SK-N-SH treated with all-trans-retinoic acid at 6 μM for 48 hours (cell line): ENCODE measurements around the gene CNNM3.

Experiments used
- ATAC-seq: fragments of 200-7000 bp; cut with Tn5 transposase; 3 replicates; pipeline ENCODE4 v1.9.1; 2020; ENCODE audit warnings: mild to moderate bottlenecking, moderate library complexity
- ARNTL ChIP-seq: fragments of 450-650 bp; formaldehyde crosslinking; IDR thresholded peaks from 2 replicates; pipeline ENCODE4 v1.5.0; 2020; ENCODE audit warnings: low read depth, mild to moderate bottlenecking, moderate library complexity, borderline replicate concordance
- BACH2 ChIP-seq: fragments of 250-450 bp; sonication (Bioruptor Pico); IDR thresholded peaks from 2 replicates; pipeline ENCODE4 v1.9.0; 2021; ENCODE audit warnings: mild to moderate bottlenecking, borderline replicate concordance
- CSDC2 ChIP-seq: fragments of 250-450 bp; sonication (Bioruptor Pico); IDR thresholded peaks from 2 replicates; pipeline ENCODE4 v1.5.0; 2020; ENCODE audit warnings: mild to moderate bottlenecking, moderate library complexity
- ESRRG ChIP-seq: fragments of 250-450 bp; sonication (Bioruptor Pico); IDR thresholded peaks from 2 replicates; pipeline ENCODE4 v1.6.1; 2021; ENCODE audit warnings: mild to moderate bottlenecking
- GLIS3 ChIP-seq: fragments of 250-450 bp; sonication (Bioruptor Pico); IDR thresholded peaks from 2 replicates; pipeline ENCODE4 v1.5.0; 2020; ENCODE audit warnings: mild to moderate bottlenecking, moderate library complexity
- OSR1 ChIP-seq: fragments of 250-450 bp; sonication (Bioruptor Pico); IDR thresholded peaks from 2 replicates; pipeline ENCODE4 v1.8.0; 2022; ENCODE audit warnings: moderate library complexity, mild to moderate bottlenecking, inconsistent platforms
- SNAI2 ChIP-seq: fragments of 250-450 bp; sonication (Bioruptor Pico); IDR thresholded peaks from 2 replicates; pipeline ENCODE4 v1.5.0; 2020; ENCODE audit warnings: mild to moderate bottlenecking, moderate library complexity
- TCF4 ChIP-seq: fragments of 250-450 bp; sonication (Bioruptor Pico); IDR thresholded peaks from 2 replicates; pipeline ENCODE4 v1.8.0; 2021; ENCODE audit warnings: mild to moderate bottlenecking, moderate library complexity, borderline replicate concordance
- TOX ChIP-seq: fragments of 250-450 bp; sonication (Bioruptor Pico); IDR thresholded peaks from 2 replicates; pipeline ENCODE4 v1.8.0; 2021; ENCODE audit warnings: mild to moderate bottlenecking, moderate library complexity, borderline replicate concordance
- ZC3H10 ChIP-seq: fragments of 250-450 bp; sonication (Bioruptor Pico); IDR thresholded peaks from 2 replicates; pipeline ENCODE4 v1.5.1; 2021; ENCODE audit warnings: mild to moderate bottlenecking, moderate library complexity
- ZFP3 ChIP-seq: fragments of 250-450 bp; sonication (Bioruptor Pico); IDR thresholded peaks from 2 replicates; pipeline ENCODE4 v1.5.0; 2020; ENCODE audit warnings: mild to moderate bottlenecking, moderate library complexity
- ZFP30 ChIP-seq: fragments of 450-650 bp; formaldehyde crosslinking; IDR thresholded peaks from 2 replicates; pipeline ENCODE4 v1.5.0; 2022; ENCODE audit warnings: mild to moderate bottlenecking, moderate library complexity
- ZNF565 ChIP-seq: fragments of 450-650 bp; formaldehyde crosslinking; conservative IDR thresholded peaks from 2 replicates; pipeline ENCODE4 v1.5.0; 2020; ENCODE audit warnings: low read depth, mild to moderate bottlenecking, moderate library complexity
- ZNF8 ChIP-seq: fragments of 450-650 bp; formaldehyde crosslinking; IDR thresholded peaks from 2 replicates; pipeline ENCODE4 v1.5.0; 2020; ENCODE audit warnings: mild to moderate bottlenecking, moderate library complexity
- TF ChIP-seq, protein P1 (sequence below): fragments of 250-450 bp; sonication (Bioruptor Pico); IDR thresholded peaks from 2 replicates; pipeline ENCODE4 v1.5.0; 2020; ENCODE audit warnings: mild to moderate bottlenecking, moderate library complexity
- TF ChIP-seq, protein P2 (sequence below): fragments of 250-450 bp; sonication (Bioruptor Pico); IDR thresholded peaks from 2 replicates; pipeline ENCODE4 v1.5.1; 2021; ENCODE audit warnings: mild to moderate bottlenecking, moderate library complexity
- TF ChIP-seq, protein P3 (sequence below): fragments of 250-450 bp; sonication (Bioruptor Pico); IDR thresholded peaks from 2 replicates; pipeline ENCODE4 v1.8.0; 2021; ENCODE audit warnings: low read depth, mild to moderate bottlenecking, moderate library complexity, borderline replicate concordance
- TF ChIP-seq, protein P4 (sequence below): fragments of 250-450 bp; sonication (Bioruptor Pico); IDR thresholded peaks from 2 replicates; pipeline ENCODE4 v1.5.1; 2020; ENCODE audit warnings: low read depth, mild to moderate bottlenecking, moderate library complexity
- TF ChIP-seq, protein P5 (sequence below): fragments of 250-450 bp; sonication (Bioruptor Pico); IDR thresholded peaks from 2 replicates; pipeline ENCODE4 v1.8.0; 2020; ENCODE audit warnings: mild to moderate bottlenecking, moderate library complexity, borderline replicate concordance

CNNM3 gene

DNA sequence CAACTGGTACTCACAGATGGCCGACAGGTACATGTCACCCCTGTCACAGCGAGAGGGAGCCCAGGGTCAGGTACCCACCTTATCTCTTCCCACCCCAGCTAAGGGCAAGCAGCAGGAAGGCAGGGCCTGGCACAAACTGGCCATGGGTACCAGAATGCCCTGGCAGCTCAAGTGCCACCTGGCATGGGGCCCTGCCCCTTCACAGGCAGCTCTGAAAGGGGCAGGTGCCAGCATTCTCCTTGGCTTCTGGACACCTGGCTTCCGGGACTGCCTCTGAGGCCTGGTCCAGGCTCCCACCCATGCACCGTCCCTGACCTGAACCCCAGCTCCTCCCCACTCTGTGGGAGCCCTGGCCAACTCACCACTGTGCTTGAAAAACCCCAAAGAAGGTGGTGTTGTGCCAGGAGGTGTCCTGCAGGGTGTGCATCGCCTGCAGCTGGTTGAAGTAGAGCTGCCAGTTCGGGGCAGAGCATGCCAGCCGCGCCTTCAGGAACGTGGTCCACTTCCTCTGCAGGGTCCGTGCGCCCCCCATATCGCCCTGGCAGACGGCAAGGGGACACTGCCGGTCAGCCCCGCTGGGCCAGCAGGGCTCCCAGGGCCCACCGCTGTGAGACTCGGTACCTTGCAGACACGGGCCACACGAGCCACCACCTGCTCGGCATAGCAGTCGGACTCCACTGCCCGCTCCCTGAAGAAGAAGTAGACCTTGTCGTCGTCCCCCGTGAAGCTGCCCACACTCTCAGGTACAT is 48.4 kb downstream of the CNNM3 start:
- ATAC-seq = no peak
- TF ChIP-seq, protein P1, sequence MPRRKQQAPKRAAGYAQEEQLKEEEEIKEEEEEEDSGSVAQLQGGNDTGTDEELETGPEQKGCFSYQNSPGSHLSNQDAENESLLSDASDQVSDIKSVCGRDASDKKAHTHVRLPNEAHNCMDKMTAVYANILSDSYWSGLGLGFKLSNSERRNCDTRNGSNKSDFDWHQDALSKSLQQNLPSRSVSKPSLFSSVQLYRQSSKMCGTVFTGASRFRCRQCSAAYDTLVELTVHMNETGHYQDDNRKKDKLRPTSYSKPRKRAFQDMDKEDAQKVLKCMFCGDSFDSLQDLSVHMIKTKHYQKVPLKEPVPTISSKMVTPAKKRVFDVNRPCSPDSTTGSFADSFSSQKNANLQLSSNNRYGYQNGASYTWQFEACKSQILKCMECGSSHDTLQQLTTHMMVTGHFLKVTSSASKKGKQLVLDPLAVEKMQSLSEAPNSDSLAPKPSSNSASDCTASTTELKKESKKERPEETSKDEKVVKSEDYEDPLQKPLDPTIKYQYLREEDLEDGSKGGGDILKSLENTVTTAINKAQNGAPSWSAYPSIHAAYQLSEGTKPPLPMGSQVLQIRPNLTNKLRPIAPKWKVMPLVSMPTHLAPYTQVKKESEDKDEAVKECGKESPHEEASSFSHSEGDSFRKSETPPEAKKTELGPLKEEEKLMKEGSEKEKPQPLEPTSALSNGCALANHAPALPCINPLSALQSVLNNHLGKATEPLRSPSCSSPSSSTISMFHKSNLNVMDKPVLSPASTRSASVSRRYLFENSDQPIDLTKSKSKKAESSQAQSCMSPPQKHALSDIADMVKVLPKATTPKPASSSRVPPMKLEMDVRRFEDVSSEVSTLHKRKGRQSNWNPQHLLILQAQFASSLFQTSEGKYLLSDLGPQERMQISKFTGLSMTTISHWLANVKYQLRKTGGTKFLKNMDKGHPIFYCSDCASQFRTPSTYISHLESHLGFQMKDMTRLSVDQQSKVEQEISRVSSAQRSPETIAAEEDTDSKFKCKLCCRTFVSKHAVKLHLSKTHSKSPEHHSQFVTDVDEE (CRISPR knock-in tag) = no peak
- TF ChIP-seq TOX (CRISPR knock-in tag) (no peak), BACH2 (CRISPR knock-in tag) (no peak), CSDC2 (CRISPR knock-in tag) (no peak), ZC3H10 (no peak), ESRRG (CRISPR knock-in tag) (no peak)
- TF ChIP-seq, protein P2, sequence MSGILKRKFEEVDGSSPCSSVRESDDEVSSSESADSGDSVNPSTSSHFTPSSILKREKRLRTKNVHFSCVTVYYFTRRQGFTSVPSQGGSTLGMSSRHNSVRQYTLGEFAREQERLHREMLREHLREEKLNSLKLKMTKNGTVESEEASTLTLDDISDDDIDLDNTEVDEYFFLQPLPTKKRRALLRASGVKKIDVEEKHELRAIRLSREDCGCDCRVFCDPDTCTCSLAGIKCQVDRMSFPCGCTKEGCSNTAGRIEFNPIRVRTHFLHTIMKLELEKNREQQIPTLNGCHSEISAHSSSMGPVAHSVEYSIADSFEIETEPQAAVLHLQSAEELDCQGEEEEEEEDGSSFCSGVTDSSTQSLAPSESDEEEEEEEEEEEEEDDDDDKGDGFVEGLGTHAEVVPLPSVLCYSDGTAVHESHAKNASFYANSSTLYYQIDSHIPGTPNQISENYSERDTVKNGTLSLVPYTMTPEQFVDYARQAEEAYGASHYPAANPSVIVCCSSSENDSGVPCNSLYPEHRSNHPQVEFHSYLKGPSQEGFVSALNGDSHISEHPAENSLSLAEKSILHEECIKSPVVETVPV = no peak

DNA sequence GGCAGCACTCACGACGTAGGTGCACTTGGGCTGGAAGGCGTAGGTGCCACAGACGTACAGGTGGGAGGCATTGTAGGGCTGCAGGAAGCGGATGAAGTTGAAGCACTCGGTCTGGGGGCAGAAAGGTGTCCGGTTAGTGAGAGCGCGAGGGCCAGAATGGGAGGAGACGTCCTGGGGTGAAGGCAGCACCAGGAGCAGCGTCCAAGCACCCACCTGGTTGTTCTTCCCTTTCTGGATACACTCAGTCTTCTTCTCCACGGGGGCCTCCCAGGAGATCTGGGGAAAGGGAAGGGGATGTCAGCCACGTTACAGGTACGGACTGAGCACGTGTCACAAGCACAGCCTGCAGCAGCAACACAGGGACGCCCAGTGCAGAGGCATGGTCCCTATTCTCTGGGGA is 49.6 kb downstream of the CNNM3 start:
- TF ChIP-seq, protein P3, sequence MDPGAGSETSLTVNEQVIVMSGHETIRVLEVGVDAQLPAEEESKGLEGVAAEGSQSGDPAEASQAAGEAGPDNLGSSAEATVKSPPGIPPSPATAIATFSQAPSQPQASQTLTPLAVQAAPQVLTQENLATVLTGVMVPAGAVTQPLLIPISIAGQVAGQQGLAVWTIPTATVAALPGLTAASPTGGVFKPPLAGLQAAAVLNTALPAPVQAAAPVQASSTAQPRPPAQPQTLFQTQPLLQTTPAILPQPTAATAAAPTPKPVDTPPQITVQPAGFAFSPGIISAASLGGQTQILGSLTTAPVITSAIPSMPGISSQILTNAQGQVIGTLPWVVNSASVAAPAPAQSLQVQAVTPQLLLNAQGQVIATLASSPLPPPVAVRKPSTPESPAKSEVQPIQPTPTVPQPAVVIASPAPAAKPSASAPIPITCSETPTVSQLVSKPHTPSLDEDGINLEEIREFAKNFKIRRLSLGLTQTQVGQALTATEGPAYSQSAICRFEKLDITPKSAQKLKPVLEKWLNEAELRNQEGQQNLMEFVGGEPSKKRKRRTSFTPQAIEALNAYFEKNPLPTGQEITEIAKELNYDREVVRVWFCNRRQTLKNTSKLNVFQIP (CRISPR knock-in tag) = no peak
- no peak for TF ChIP-seq ZFP30 (CRISPR knock-in tag)
- TF ChIP-seq BACH2 (CRISPR knock-in tag) = no peak
- no peak for TF ChIP-seq ARNTL (CRISPR knock-in tag)
- TF ChIP-seq ZNF8 (CRISPR knock-in tag) = no peak
- TF ChIP-seq GLIS3 (CRISPR knock-in tag) = no peak
- no peak for TF ChIP-seq TCF4 (CRISPR knock-in tag)
- TF ChIP-seq, all 23 proteins: peak for 0

DNA sequence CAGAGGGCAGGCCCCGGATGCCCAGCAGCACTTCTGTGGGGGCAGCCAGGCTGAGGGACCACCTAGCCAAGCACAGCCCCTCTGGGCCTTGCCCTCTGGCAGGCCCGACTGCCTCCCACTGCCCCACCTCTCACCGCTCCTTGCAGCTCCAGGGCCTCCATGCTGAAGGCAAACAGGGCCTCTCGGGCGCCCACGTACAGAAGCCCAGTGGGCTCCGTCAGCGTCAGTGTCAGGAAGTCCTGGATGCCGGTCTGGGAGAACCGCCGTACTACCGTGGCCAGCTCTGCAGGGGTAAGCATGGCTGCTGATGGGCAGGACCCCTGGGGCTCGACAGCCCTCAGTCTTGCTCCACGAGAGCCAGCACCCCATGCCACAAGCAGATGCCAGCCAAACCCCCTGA is 50.1 kb downstream of the CNNM3 start:
- no peak for TF ChIP-seq GLIS3 (CRISPR knock-in tag)
- no peak for TF ChIP-seq ESRRG (CRISPR knock-in tag)
- TF ChIP-seq, all 23 proteins: peak for 0
- ATAC-seq = no peak

More for the DNA sequence above, 49.6 kb downstream of the CNNM3 start:
- no peak for ATAC-seq

DNA sequence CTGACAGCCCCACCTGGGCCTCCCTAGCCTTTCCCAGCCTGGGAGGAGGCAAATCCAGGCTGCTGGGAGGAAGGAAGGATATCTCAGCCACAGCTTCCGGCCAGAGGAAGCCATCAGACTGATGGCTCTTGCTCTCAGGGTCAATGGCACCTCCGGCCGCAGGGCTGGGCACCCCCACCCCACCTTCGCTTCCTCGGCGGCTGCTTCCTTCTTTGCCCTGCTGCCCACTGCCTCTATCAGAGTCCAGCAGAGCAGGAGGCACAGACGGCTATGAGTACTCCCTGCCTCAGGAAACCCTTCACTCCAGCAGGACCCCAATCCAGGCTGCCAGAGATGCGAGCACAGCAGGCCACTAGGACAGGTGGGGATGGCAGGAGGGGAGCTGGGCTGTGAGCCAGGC is 50.5 kb downstream of the CNNM3 start:
- TF ChIP-seq GLIS3 (CRISPR knock-in tag) (no peak), OSR1 (CRISPR knock-in tag) (no peak), TCF4 (CRISPR knock-in tag) (no peak), BACH2 (CRISPR knock-in tag) (no peak), ZC3H10 (no peak), ZFP3 (CRISPR knock-in tag) (no peak), CSDC2 (CRISPR knock-in tag) (no peak)
- TF ChIP-seq, protein P4, sequence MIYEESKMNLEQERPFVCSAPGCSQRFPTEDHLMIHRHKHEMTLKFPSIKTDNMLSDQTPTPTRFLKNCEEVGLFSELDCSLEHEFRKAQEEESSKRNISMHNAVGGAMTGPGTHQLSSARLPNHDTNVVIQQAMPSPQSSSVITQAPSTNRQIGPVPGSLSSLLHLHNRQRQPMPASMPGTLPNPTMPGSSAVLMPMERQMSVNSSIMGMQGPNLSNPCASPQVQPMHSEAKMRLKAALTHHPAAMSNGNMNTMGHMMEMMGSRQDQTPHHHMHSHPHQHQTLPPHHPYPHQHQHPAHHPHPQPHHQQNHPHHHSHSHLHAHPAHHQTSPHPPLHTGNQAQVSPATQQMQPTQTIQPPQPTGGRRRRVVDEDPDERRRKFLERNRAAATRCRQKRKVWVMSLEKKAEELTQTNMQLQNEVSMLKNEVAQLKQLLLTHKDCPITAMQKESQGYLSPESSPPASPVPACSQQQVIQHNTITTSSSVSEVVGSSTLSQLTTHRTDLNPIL (CRISPR knock-in tag) = no peak
- no peak for ATAC-seq

DNA sequence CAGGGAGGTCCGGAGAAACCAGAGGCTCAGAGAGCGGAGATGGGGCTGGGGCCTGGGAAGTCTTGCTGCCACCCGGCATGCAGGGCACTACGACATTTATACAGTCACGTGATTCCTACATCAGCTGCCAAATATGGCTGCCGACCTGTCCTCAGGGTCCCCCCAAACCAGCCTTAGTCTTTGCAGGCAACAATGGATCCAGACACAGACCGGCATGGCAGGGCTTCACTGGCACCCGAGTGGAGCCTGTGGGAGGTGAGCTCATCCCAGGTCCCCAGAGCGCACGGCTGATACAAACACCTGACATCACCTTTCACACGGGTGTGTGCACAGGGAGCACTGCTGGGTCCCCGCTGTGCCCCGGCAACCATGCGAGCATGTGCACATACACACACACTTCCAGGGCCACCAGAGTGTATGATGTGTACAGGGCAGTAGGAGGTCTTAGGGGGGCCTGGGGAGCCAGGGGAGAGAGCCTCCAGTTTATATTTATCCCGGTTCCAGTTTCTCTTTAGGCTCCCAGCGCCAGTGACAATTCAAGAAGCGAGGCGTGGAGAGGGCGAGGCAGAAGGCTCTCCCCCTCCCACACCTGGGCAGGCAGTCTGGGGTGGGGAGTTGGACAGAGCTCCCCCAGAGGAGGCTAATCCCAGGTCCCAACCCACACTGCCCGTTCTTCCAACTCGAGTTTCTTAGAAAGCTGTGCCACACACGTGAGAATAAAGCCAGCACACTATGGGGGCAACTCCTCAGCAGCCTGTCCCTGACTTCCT is 51.1 kb downstream of the CNNM3 start:
- no peak for ATAC-seq
- TF ChIP-seq GLIS3 (CRISPR knock-in tag) (no peak), ARNTL (CRISPR knock-in tag) (no peak), SNAI2 (CRISPR knock-in tag) (no peak), ZNF565 (CRISPR knock-in tag) (no peak), TCF4 (CRISPR knock-in tag) (no peak)
- TF ChIP-seq, protein P2 = no peak
- TF ChIP-seq, protein P3 (CRISPR knock-in tag) = no peak
- TF ChIP-seq, protein P5, sequence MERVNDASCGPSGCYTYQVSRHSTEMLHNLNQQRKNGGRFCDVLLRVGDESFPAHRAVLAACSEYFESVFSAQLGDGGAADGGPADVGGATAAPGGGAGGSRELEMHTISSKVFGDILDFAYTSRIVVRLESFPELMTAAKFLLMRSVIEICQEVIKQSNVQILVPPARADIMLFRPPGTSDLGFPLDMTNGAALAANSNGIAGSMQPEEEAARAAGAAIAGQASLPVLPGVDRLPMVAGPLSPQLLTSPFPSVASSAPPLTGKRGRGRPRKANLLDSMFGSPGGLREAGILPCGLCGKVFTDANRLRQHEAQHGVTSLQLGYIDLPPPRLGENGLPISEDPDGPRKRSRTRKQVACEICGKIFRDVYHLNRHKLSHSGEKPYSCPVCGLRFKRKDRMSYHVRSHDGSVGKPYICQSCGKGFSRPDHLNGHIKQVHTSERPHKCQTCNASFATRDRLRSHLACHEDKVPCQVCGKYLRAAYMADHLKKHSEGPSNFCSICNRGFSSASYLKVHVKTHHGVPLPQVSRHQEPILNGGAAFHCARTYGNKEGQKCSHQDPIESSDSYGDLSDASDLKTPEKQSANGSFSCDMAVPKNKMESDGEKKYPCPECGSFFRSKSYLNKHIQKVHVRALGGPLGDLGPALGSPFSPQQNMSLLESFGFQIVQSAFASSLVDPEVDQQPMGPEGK = no peak
